ENCODE data around the gene CTSW.
A peak's percentile ranks its signal among the peaks of the same experiment; 100 is the strongest.

The CTSW gene

GRCh38 chr11:65906602-65907001 lies 27.0 kb downstream of the CTSW start:
- DNase-seq, result no peak

GRCh38 chr11:65907878-65908277 lies 28.2 kb downstream of the CTSW start:
- DNase-seq, result no peak

GRCh38 chr11:65911682-65912568 lies 32.3 kb downstream of the CTSW start:
- peak; percentile 81 for DNase-seq

- DNase-seq, result no peak
These were observed 33.2 kb downstream of the CTSW start for GRCh38 chr11:65912845-65913244.

GRCh38 chr11:65915101-65915820 lies 35.6 kb downstream of the CTSW start:
- no peak for DNase-seq

- peak; percentile 49 for DNase-seq
These were observed 36.2 kb downstream of the CTSW start for GRCh38 chr11:65915821-65916251.

- DNase-seq, result no peak
These were observed 36.8 kb downstream of the CTSW start for GRCh38 chr11:65916391-65916790.

- no peak for DNase-seq
These were observed 37.4 kb downstream of the CTSW start for GRCh38 chr11:65917077-65917433.

GRCh38 chr11:65917434-65918210 lies 38.0 kb downstream of the CTSW start:
- peak; percentile 39 for DNase-seq

GRCh38 chr11:65918211-65919140 lies 38.8 kb downstream of the CTSW start, which contains the start of gene C11orf68:
TSS of gene C11orf68 (minus strand) at chr11:65919062. CDS start at chr11:65919031, 31 bp downstream.
- DNase-seq, result no peak

GRCh38 chr11:65919141-65919572 lies 39.5 kb downstream of the CTSW start, which contains the start of gene DRAP1:
TSS of gene DRAP1 (plus strand) at chr11:65919426. CDS start at chr11:65919502, 76 bp downstream.
- DNase-seq, result peak; percentile 99

- no peak for DNase-seq
These were observed 40.1 kb downstream of the CTSW start for GRCh38 chr11:65919573-65920371.

- no peak for DNase-seq
These were observed 40.8 kb downstream of the CTSW start for GRCh38 chr11:65920372-65920802.

- DNase-seq, result no peak
These were observed 41.5 kb downstream of the CTSW start for GRCh38 chr11:65921033-65921555.

GRCh38 chr11:65921876-65922275 lies 42.2 kb downstream of the CTSW start:
- no peak for DNase-seq

- no peak for DNase-seq
These were observed 42.9 kb downstream of the CTSW start for GRCh38 chr11:65922565-65922964.

GRCh38 chr11:65925397-65925796 lies 45.8 kb downstream of the CTSW start:
- no peak for DNase-seq

- DNase-seq, result no peak
These were observed 48.3 kb downstream of the CTSW start for GRCh38 chr11:65927904-65928397.

- DNase-seq, result no peak
These were observed 49.0 kb downstream of the CTSW start for GRCh38 chr11:65928667-65929066.

GRCh38 chr11:65931773-65932557 lies 52.3 kb downstream of the CTSW start:
- no peak for DNase-seq
